ENCODE measurements around the gene UNC119B.

UNC119B gene

GRCh38 chr12:120771097-120771496 is 60.8 kb downstream of the UNC119B start:
- Mint-ChIP-seq H3K36me3 (ENCODE audit: low read depth) (peaks cover 7% of the 10 kb centered on the region), H3K4me1 (peaks cover 18% of the 10 kb centered on the region), H3K27ac (peak overlapping the region; percentile 41), H3K27me3 (no peaks in the 10 kb centered on the region), H3K9me3 (no peaks in the 10 kb centered on the region), H3K4me3 (no peak overlapping the region)
- ATAC-seq (no peak), DNase-seq (no peak)
